ENCODE data around the gene BCL6. TPM values are rescaled to one million over a fixed set of nuclear protein-coding genes. Genes with fewer than 3 reads are reported as not detected.

The BCL6 gene
- total RNA-seq, 6 experiments from 2014 or later = 28.0 to 36.5 (median 31.1) TPM

- peaks cover 57% of the 10 kb centered on the region for H3K36me3 Mint-ChIP-seq (ENCODE audit: low read depth)
- TF ChIP-seq CTCF (IDR thresholded peaks at IDR 0.05) = no peak
- no peak overlapping the region for H3K4me3 Mint-ChIP-seq
- no peak overlapping the region for H3K27ac Mint-ChIP-seq
- H3K4me1 Mint-ChIP-seq (ENCODE audit: low read depth) = no peaks in the 10 kb centered on the region
- no peak for DNase-seq
- no peaks in the 10 kb centered on the region for H3K9me3 Mint-ChIP-seq
- no peaks in the 10 kb centered on the region; the same call in 1 of the 2 replicates for H3K27me3 Mint-ChIP-seq (ENCODE audit: insufficient read depth)
Measured at GRCh38 chr3:187725653-187726370, 19.5 kb downstream of the BCL6 start.

GRCh38 chr3:187725224-187725623 lies 20.0 kb downstream of the BCL6 start:
- no peak overlapping the region for H3K27ac Mint-ChIP-seq
- H3K4me1 Mint-ChIP-seq (ENCODE audit: low read depth) = no peaks in the 10 kb centered on the region
- no peak overlapping the region for H3K4me3 Mint-ChIP-seq
- TF ChIP-seq CTCF (IDR thresholded peaks at IDR 0.05) = no peak
- no peaks in the 10 kb centered on the region; the same call in 1 of the 2 replicates for H3K27me3 Mint-ChIP-seq (ENCODE audit: insufficient read depth)
- peaks cover 57% of the 10 kb centered on the region for H3K36me3 Mint-ChIP-seq (ENCODE audit: low read depth)
- DNase-seq = no peak
- no peaks in the 10 kb centered on the region for H3K9me3 Mint-ChIP-seq

- TF ChIP-seq CTCF (IDR thresholded peaks at IDR 0.05) = peak; percentile 56
Measured at GRCh38 chr3:187722206-187722612, 23.1 kb downstream of the BCL6 start.

GRCh38 chr3:187721055-187721454 lies 24.2 kb downstream of the BCL6 start:
- DNase-seq = no peak
- Mint-ChIP-seq H3K4me3 (no peak overlapping the region), H3K27ac (no peak overlapping the region), H3K27me3 (ENCODE audit: insufficient read depth) (no peaks in the 10 kb centered on the region), H3K9me3 (no peaks in the 10 kb centered on the region), H3K4me1 (ENCODE audit: low read depth) (peaks cover 7% of the 10 kb centered on the region; the same call in 1 of the 2 replicates), H3K36me3 (ENCODE audit: low read depth) (peaks cover 37% of the 10 kb centered on the region)
- TF ChIP-seq CTCF (IDR thresholded peaks at IDR 0.05) = no peak

More at GRCh38 chr3:187722206-187722612, 23.1 kb downstream of the BCL6 start:
- DNase-seq = no peak
- H3K9me3 Mint-ChIP-seq = no peaks in the 10 kb centered on the region
- peaks cover 6% of the 10 kb centered on the region; the same call in 1 of the 2 replicates for H3K4me1 Mint-ChIP-seq (ENCODE audit: low read depth)
- H3K27ac Mint-ChIP-seq = no peak overlapping the region
- no peak overlapping the region for H3K4me3 Mint-ChIP-seq
- H3K27me3 Mint-ChIP-seq (ENCODE audit: insufficient read depth) = no peaks in the 10 kb centered on the region
- H3K36me3 Mint-ChIP-seq (ENCODE audit: low read depth) = peaks cover 48% of the 10 kb centered on the region

GRCh38 chr3:187720337-187720670 lies 25.0 kb downstream of the BCL6 start:
- Mint-ChIP-seq H3K4me1 (ENCODE audit: low read depth) (peaks cover 7% of the 10 kb centered on the region; the same call in 1 of the 2 replicates), H3K27ac (no peak overlapping the region), H3K4me3 (no peak overlapping the region), H3K27me3 (ENCODE audit: insufficient read depth) (no peaks in the 10 kb centered on the region), H3K9me3 (no peaks in the 10 kb centered on the region), H3K36me3 (ENCODE audit: low read depth) (peaks cover 33% of the 10 kb centered on the region)
- no peak for DNase-seq
- TF ChIP-seq CTCF (IDR thresholded peaks at IDR 0.05) = no peak

Measured in HFFc6 (cell line).